Measurements from ENCODE around the gene ZFHX2. TPM values are rescaled to one million over a fixed set of nuclear protein-coding genes. Genes with fewer than 3 reads are reported as not detected.

ZFHX2 gene
- total RNA-seq, 1 experiment from 2014 or later = 3.7 TPM

DNA sequence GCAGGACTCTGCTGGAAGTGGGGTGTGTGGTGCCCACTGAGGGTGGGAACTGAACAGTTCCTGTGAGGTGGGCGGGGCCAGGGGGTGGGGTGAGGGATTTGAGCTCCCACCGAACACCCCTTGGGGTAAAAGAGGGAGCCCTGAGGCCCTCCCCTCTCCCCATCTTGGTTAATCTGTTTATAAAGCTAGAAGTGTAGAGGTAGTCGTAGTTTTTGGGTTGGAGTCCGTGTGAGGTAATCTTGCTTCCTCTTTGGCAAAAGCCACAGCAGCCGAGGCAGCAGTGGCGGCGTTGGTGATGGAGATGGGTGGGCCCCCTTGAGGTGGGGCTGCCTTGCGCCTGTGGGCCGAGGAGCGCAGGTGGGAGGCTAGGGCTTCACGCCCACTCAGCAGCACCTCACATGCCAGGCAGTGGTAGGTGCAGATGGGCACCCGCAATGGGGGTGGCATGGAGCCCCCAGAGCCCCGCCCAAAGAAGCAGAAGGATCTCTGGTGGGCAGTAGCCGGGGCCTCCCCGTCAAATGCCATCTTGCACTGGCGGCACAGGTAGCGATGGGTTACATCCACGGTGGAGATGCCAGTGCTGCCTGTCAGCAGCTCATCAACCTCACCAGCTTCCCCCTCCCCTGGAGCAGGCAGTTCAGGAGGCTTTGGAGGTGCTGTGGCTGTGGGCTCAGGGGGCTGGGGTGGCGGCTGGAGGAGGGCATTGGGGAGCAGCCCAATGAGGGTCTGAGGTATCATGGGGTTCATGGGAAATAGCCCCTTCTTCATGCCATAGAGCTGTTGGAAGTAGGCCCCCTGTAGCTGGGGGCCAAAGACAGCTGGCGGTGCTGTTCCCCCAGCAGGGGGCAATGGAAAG is 29.6 kb downstream of the ZFHX2 start:
- CTCF ChIA-PET = interaction anchor here (1.6 kb wide), 1 partner anchor 14 kb away, joined by 3 read pairs; no protein-coding TSS in a partner anchor
- peaks cover 43% of the 10 kb centered on the region for H3K27me3 Mint-ChIP-seq (ENCODE audit: unreplicated experiment)
- no peaks in the 10 kb centered on the region for H3K36me3 Mint-ChIP-seq (ENCODE audit: insufficient read depth, unreplicated experiment)
- BruUV-seq (replicated peaks) = no TSS peak
- H3K4me1 Mint-ChIP-seq (ENCODE audit: low read depth, unreplicated experiment) = no peaks in the 10 kb centered on the region
- intact Hi-C loops (cut with micrococcal nuclease; ENCODE audit: unreplicated experiment) = no loop called here
- DNase-seq = no peak
- H3K27ac Mint-ChIP-seq (ENCODE audit: unreplicated experiment) = no peak overlapping the region
- no peaks in the 10 kb centered on the region for H3K9me3 Mint-ChIP-seq (ENCODE audit: low read depth, unreplicated experiment)
- H3K4me3 Mint-ChIP-seq (ENCODE audit: low read depth, unreplicated experiment) = no peak overlapping the region
- TF ChIP-seq, protein P1, sequence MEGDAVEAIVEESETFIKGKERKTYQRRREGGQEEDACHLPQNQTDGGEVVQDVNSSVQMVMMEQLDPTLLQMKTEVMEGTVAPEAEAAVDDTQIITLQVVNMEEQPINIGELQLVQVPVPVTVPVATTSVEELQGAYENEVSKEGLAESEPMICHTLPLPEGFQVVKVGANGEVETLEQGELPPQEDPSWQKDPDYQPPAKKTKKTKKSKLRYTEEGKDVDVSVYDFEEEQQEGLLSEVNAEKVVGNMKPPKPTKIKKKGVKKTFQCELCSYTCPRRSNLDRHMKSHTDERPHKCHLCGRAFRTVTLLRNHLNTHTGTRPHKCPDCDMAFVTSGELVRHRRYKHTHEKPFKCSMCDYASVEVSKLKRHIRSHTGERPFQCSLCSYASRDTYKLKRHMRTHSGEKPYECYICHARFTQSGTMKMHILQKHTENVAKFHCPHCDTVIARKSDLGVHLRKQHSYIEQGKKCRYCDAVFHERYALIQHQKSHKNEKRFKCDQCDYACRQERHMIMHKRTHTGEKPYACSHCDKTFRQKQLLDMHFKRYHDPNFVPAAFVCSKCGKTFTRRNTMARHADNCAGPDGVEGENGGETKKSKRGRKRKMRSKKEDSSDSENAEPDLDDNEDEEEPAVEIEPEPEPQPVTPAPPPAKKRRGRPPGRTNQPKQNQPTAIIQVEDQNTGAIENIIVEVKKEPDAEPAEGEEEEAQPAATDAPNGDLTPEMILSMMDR (IDR thresholded peaks at IDR 0.05; ENCODE audit: unreplicated experiment) = no peak

DNA sequence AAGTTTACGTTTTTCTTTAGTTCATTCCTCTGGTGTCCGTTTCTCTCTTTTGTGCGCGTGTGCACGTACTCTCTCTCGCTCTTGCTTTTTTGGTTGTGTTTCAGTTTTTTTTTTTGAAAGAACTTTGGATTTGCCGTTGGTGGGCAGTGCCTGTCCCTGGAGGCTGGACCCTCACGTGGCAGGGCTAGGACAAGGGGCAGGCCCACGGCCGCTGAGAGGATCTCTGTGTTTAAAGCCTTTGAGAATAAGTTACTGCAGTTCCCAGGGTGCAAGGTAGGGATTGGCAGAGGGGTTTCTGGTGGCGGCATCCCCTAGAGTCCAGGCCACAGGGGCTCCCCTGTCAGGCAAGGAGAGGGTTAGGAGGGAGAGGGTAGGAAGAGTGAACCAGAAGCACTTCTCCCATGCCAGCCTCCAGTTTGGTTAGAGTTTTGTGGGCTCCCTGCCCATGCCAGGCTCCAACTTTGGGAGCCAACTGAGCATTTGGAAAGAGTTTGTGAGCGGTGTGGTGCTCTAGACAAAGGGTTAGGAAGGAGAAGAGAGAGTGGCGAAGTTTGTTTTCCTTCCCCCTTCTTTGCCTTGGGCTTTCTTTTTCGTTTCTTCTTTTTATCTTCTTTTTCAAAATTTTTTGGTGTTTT is 30.5 kb downstream of the ZFHX2 start:
- Mint-ChIP-seq H3K27me3 (ENCODE audit: unreplicated experiment) (peaks cover 53% of the 10 kb centered on the region), H3K4me1 (ENCODE audit: low read depth, unreplicated experiment) (no peaks in the 10 kb centered on the region), H3K36me3 (ENCODE audit: insufficient read depth, unreplicated experiment) (no peaks in the 10 kb centered on the region), H3K27ac (ENCODE audit: unreplicated experiment) (no peak overlapping the region), H3K4me3 (ENCODE audit: low read depth, unreplicated experiment) (no peak overlapping the region), H3K9me3 (ENCODE audit: low read depth, unreplicated experiment) (no peaks in the 10 kb centered on the region)
- no TSS peak for BruUV-seq (replicated peaks)
- DNase-seq = no peak
- CTCF ChIA-PET = no interaction called here
- intact Hi-C loops (cut with micrococcal nuclease; ENCODE audit: unreplicated experiment) = no loop called here
- TF ChIP-seq, protein P1 (IDR thresholded peaks at IDR 0.05; ENCODE audit: unreplicated experiment) = no peak

DNA sequence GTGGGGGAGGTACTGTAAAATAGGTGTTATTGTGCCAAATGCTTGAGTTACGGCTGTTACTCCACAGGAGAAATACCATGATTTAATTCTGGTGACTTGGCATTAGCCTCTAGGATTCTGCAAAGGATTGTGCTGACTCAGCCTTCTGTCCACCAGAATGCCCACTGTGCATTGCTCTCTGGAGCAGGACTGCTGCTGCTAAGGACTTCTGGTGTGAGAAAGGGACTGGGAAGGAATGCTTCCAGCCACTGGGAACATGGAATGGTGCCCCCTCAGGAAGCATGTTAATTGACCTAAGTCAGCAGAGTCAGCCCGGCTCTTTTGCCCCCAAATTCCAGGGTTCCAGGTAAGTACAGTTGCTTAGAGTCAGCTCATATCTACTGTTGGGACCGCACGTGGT is 32.9 kb downstream of the ZFHX2 start:
- no TSS peak for BruUV-seq (replicated peaks)

DNA sequence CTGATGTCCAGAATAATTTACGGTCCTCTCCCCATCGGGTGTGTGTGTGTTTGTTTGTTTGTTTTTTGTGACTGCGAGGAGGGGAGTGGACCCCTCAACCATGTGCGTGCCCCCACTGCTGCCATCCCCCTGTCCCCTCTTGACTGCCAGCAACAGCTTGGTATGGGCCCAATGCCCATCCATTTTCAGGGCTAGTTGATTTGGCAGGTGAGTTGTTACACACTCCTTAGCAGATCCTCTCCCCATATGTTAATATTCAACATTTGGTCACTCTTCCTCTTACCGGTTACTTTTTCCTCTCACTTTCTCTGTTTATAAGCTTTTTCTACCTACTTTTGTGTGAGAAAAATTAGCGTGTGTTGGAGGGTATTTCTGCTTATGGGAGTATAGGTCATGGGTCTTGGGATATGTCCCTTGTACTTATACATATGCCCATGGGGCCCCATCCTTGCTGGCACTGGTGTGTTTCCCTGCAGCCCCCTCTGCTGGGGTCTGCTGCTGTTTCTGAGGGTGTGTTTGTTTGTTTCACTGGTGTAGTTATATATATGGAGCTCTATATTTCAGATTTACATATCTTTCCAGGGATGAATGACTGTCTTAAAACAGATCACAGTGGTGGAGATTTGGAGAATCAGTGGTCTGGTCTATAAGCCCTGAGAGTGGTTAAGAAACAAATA is 33.8 kb downstream of the ZFHX2 start:
- CTCF ChIA-PET = interaction anchor here (1.0 kb wide), 1 partner anchor 9 kb away, joined by 4 read pairs; no protein-coding TSS in a partner anchor
- intact Hi-C loops (cut with micrococcal nuclease; ENCODE audit: unreplicated experiment) = no loop called here
- Mint-ChIP-seq H3K27me3 (ENCODE audit: unreplicated experiment) (peaks cover 85% of the 10 kb centered on the region), H3K4me3 (ENCODE audit: low read depth, unreplicated experiment) (no peak overlapping the region), H3K27ac (ENCODE audit: unreplicated experiment) (no peak overlapping the region), H3K36me3 (ENCODE audit: insufficient read depth, unreplicated experiment) (no peaks in the 10 kb centered on the region), H3K9me3 (ENCODE audit: low read depth, unreplicated experiment) (no peaks in the 10 kb centered on the region), H3K4me1 (ENCODE audit: low read depth, unreplicated experiment) (no peaks in the 10 kb centered on the region)
- TF ChIP-seq, protein P1 (IDR thresholded peaks at IDR 0.05; ENCODE audit: unreplicated experiment) = no peak
- DNase-seq = no peak
- BruUV-seq (replicated peaks) = no TSS peak

More for the DNA sequence above, 32.9 kb downstream of the ZFHX2 start:
- CTCF ChIA-PET = no interaction called here
- H3K27ac Mint-ChIP-seq (ENCODE audit: unreplicated experiment) = no peak overlapping the region
- H3K36me3 Mint-ChIP-seq (ENCODE audit: insufficient read depth, unreplicated experiment) = no peaks in the 10 kb centered on the region
- peaks cover 76% of the 10 kb centered on the region for H3K27me3 Mint-ChIP-seq (ENCODE audit: unreplicated experiment)
- intact Hi-C loops (cut with micrococcal nuclease; ENCODE audit: unreplicated experiment) = no loop called here
- TF ChIP-seq, protein P1 (IDR thresholded peaks at IDR 0.05; ENCODE audit: unreplicated experiment) = no peak
- DNase-seq = no peak
- no peaks in the 10 kb centered on the region for H3K4me1 Mint-ChIP-seq (ENCODE audit: low read depth, unreplicated experiment)
- H3K4me3 Mint-ChIP-seq (ENCODE audit: low read depth, unreplicated experiment) = no peak overlapping the region
- no peaks in the 10 kb centered on the region for H3K9me3 Mint-ChIP-seq (ENCODE audit: low read depth, unreplicated experiment)
